Skeletal muscle tissue (tissue), 4 donors: Measurements from ENCODE around the gene KCTD8. TPM values are rescaled to one million over a fixed set of nuclear protein-coding genes. Genes with fewer than 3 reads are reported as not detected.

Experiments used
- H3K27ac ChIP-seq: one replicate; pipeline ENCODE4 v1.7.0; 2013; ENCODE audit warnings: mild to moderate bottlenecking, low read depth, low read length, inconsistent platforms
- H3K27me3 ChIP-seq, 3 donors: one replicate each; pipeline ENCODE4 v1.7.0; 2013; ENCODE audit warnings: low read length in 3 of 3; ENCODE audit not compliant: control insufficient read depth in 3 of 3, insufficient read depth in 3 of 3
- H3K36me3 ChIP-seq, 3 donors: one replicate each; pipeline ENCODE4 v1.7.0; 2013; ENCODE audit warnings: low read length in 3 of 3; ENCODE audit not compliant: control insufficient read depth in 3 of 3, insufficient read depth in 3 of 3
- H3K4me1 ChIP-seq, 3 donors: one replicate each; pipeline ENCODE4 v1.7.0; 2013; ENCODE audit warnings: low read length in 3 of 3, mild to moderate bottlenecking in 3 of 3; ENCODE audit not compliant: control insufficient read depth in 3 of 3, insufficient read depth in 3 of 3
- H3K4me3 ChIP-seq, 3 donors: one replicate each; pipeline ENCODE4 v1.7.0; 2013; ENCODE audit warnings: low read length in 3 of 3
- H3K9ac ChIP-seq, 3 donors: one replicate each; pipeline ENCODE4 v1.7.0; 2013; ENCODE audit warnings: low read length in 3 of 3, mild to moderate bottlenecking in 3 of 3, moderate library complexity in 2 of 3, low read depth in 1 of 3
- H3K9me3 ChIP-seq, 3 donors: one replicate each; pipeline ENCODE4 v1.7.0; 2013; ENCODE audit warnings: low read length in 3 of 3; ENCODE audit not compliant: control insufficient read depth in 3 of 3
- total RNA-seq: library from RNA; depleted of rRNA; stranded (reverse); fragments of >200 nt; gene quantifications from one replicate; pipeline ENCODE4 v1.2.3, GENCODE V29; 2014
- donor health status: Osteomylitis.

The KCTD8 gene
- total RNA-seq, 1 donor from 2014 or later = not detected

- Histone ChIP-seq H3K9me3 (no peaks in the 10 kb centered on the region), H3K27me3 (peaks cover 15 to 23% (median 20%) of the 10 kb centered on the region in 3 donors), H3K4me3 (peak overlapping the region; percentile 71 to 85 (median 79)), H3K4me1 (peaks cover 2 to 20% (median 15%) of the 10 kb centered on the region in 3 donors), H3K9ac (peak overlapping the region in 2 of 3 donors; percentile 13 to 87), H3K27ac (no peak overlapping the region), H3K36me3 (no peaks in the 10 kb centered on the region)
Observed at GRCh38 chr4:44446191-44446590, 2.4 kb downstream of the KCTD8 start.

- H3K9me3 ChIP-seq = no peaks in the 10 kb centered on the region
- H3K36me3 ChIP-seq = no peaks in the 10 kb centered on the region
- H3K4me3 ChIP-seq = no peak overlapping the region
- no peak overlapping the region for H3K27ac ChIP-seq
- no peaks in the 10 kb centered on the region for H3K4me1 ChIP-seq
- H3K27me3 ChIP-seq = no peaks in the 10 kb centered on the region
- H3K9ac ChIP-seq = no peak overlapping the region
Observed at GRCh38 chr4:44438687-44439086, 9.9 kb downstream of the KCTD8 start.

- H3K4me1 ChIP-seq = no peaks in the 10 kb centered on the region
- no peaks in the 10 kb centered on the region for H3K9me3 ChIP-seq
- H3K27ac ChIP-seq = no peak overlapping the region
- H3K9ac ChIP-seq = no peak overlapping the region
- no peaks in the 10 kb centered on the region for H3K27me3 ChIP-seq
- H3K36me3 ChIP-seq = no peaks in the 10 kb centered on the region
- no peak overlapping the region for H3K4me3 ChIP-seq
Observed at GRCh38 chr4:44434247-44434646, 14.4 kb downstream of the KCTD8 start.

- no peaks in the 10 kb centered on the region for H3K4me1 ChIP-seq
- H3K36me3 ChIP-seq = no peaks in the 10 kb centered on the region
- H3K27me3 ChIP-seq = no peaks in the 10 kb centered on the region
- no peak overlapping the region for H3K27ac ChIP-seq
- no peak overlapping the region for H3K9ac ChIP-seq
- H3K9me3 ChIP-seq = no peaks in the 10 kb centered on the region
- H3K4me3 ChIP-seq = no peak overlapping the region
Observed at GRCh38 chr4:44425614-44426208, 22.9 kb downstream of the KCTD8 start.

DNA sequence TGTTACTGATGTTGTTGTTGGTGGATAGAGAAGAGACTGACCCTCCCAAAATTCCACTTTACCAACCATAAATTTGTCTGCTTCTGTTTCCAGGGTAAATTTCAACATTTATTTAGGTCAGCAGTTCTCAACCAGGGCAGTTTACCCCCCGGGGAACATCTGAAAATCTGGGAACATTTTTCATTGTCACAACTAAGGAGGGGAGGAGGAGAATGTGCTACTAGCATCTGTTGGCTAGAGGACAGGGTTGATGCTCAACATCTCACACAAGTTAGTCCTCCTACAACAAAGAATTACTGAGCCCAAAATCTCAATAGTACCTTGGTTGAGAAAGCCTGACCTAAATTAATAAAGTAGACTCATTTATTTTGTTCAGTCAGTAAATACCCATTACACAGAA is 25.7 kb downstream of the KCTD8 start:
- H3K4me1 ChIP-seq = no peaks in the 10 kb centered on the region
- H3K27ac ChIP-seq = no peak overlapping the region
- H3K4me3 ChIP-seq = no peak overlapping the region
- no peak overlapping the region for H3K9ac ChIP-seq
- no peaks in the 10 kb centered on the region for H3K36me3 ChIP-seq
- H3K9me3 ChIP-seq = no peaks in the 10 kb centered on the region
- H3K27me3 ChIP-seq = no peaks in the 10 kb centered on the region

- Histone ChIP-seq H3K27ac (no peak overlapping the region), H3K4me3 (no peak overlapping the region), H3K36me3 (no peaks in the 10 kb centered on the region), H3K9me3 (no peaks in the 10 kb centered on the region), H3K27me3 (no peaks in the 10 kb centered on the region), H3K4me1 (no peaks in the 10 kb centered on the region), H3K9ac (no peak overlapping the region)
Observed at GRCh38 chr4:44421330-44422065, 27.1 kb downstream of the KCTD8 start.

DNA sequence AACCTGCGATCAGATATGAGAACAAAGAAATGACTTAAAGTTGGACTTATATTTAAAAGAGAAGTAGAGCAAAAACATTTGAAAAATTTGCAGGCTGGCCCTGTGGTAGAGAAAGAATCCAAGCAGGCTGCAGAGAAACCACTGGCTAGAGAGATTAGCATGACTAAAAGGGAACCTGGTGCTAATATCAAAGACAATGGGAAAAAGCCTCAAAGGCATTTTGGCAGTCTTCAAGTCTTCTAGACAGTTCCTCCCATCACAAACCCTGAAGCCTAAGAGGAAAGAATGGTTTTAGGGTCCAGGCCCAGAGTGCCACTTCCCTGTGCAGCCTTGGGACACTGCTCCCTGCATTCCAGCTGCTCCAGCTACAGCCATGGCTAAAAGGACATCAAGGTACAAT is 33.4 kb downstream of the KCTD8 start:
- Histone ChIP-seq H3K9me3 (no peaks in the 10 kb centered on the region), H3K4me3 (no peak overlapping the region), H3K4me1 (no peaks in the 10 kb centered on the region), H3K36me3 (no peaks in the 10 kb centered on the region), H3K9ac (no peak overlapping the region), H3K27ac (no peak overlapping the region), H3K27me3 (no peaks in the 10 kb centered on the region)

DNA sequence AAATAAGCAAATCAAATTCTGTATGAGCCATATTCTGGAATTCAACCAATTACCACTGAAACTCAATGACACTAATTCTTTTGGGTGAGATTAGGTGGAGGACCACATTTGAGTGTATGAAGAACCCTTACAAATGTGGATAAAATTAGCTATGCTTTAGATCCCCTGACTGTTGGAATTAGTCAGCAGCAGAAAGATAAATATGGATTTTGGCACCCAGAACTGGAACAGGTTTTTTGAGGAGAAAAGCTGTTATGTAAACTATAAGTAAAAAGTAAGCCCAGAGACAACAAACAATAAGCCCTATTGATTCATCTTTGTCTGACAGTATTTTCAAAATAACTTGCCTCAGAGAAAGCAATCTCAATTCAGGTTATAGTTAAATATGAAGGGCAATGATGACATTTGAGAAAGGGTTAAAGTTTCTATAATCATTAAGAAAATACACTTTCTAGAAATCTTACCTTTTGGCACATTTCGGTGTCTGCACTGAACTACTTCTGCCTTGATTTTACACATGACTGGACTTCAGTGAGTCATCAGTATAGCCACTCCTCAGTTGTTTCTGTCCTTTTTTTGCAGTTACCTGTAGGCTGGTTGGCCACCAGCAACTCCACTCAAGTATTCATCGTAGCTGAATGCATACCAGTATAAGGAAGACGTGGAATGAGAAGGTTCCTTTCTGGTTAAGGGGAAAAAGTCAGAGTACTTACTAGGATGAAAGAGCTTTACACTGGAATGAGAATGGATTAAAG is 80.0 kb downstream of the KCTD8 start:
- Histone ChIP-seq H3K9ac (no peak overlapping the region), H3K4me3 (no peak overlapping the region), H3K27me3 (no peaks in the 10 kb centered on the region), H3K4me1 (no peaks in the 10 kb centered on the region), H3K27ac (no peak overlapping the region), H3K36me3 (no peaks in the 10 kb centered on the region), H3K9me3 (no peaks in the 10 kb centered on the region)

GRCh38 chr4:44354172-44354571 is 94.4 kb downstream of the KCTD8 start:
- Histone ChIP-seq H3K4me3 (no peak overlapping the region), H3K4me1 (no peaks in the 10 kb centered on the region), H3K27me3 (no peaks in the 10 kb centered on the region), H3K9me3 (no peaks in the 10 kb centered on the region), H3K36me3 (no peaks in the 10 kb centered on the region), H3K27ac (no peak overlapping the region), H3K9ac (no peak overlapping the region)

GRCh38 chr4:44351069-44351468 is 97.5 kb downstream of the KCTD8 start:
- Histone ChIP-seq H3K9ac (no peak overlapping the region), H3K36me3 (no peaks in the 10 kb centered on the region), H3K4me3 (no peak overlapping the region), H3K4me1 (no peaks in the 10 kb centered on the region), H3K27me3 (no peaks in the 10 kb centered on the region), H3K27ac (no peak overlapping the region), H3K9me3 (no peaks in the 10 kb centered on the region)
